ENCODE data around the gene EIF5B. TPM values are rescaled to one million over a fixed set of nuclear protein-coding genes. Genes with fewer than 3 reads are reported as not detected.

The EIF5B gene
- total and polyA plus RNA-seq, 2 experiments from 2014 or later = 34.2 to 108 TPM

DNA sequence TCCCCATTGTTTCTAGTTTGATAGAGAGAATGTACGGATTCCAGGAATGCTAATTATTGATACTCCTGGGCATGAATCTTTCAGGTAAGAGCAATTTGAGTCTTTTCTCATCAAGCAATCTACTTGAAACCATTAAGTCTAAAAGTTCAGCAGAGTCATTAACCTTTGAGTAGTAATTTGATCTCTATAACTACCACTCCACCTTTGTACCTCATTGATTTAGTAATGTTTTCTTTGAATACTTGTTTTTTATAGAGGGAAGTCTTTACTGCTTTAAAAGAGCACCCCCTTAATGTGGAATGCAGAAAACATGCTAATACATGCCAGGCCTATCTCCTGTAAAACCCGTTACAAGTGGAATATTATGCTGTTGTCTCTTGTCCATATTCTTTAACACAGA, 45.0 kb downstream of the EIF5B start:
- H3K36me3 Mint-ChIP-seq (ENCODE audit: low read depth) = peaks cover 69% of the 10 kb centered on the region
- Histone ChIP-seq H3K27ac (ENCODE audit: low read depth) (no peak overlapping the region), H3K9me2 (ENCODE audit: insufficient read depth) (no peaks in the 10 kb centered on the region), H3K27me3 (ENCODE audit: insufficient read depth) (no peaks in the 10 kb centered on the region), H4K20me1 (replicated peaks; ENCODE audit: insufficient read depth) (no peaks in the 10 kb centered on the region), H3K79me2 (replicated peaks; ENCODE audit: insufficient read depth) (0 out of 2 replicates have a peak, but pooled peaks cover 8% of the 10 kb centered on the region), H3K4me3 (no peak overlapping the region), H3K36me3 (ENCODE audit: insufficient read depth) (peaks cover 8% of the 10 kb centered on the region; the same call in 1 of the 2 replicates), H3K4me1 (ENCODE audit: insufficient read depth) (peaks cover 4% of the 10 kb centered on the region; the same call in 1 of the 2 replicates), H3K4me2 (no peak overlapping the region), H2AFZ (no peak overlapping the region), H3F3A (replicated peaks; ENCODE audit: low read depth) (no peaks in the 10 kb centered on the region)
- H3K9me3 Mint-ChIP-seq = no peaks in the 10 kb centered on the region
- TF ChIP-seq, protein P1, sequence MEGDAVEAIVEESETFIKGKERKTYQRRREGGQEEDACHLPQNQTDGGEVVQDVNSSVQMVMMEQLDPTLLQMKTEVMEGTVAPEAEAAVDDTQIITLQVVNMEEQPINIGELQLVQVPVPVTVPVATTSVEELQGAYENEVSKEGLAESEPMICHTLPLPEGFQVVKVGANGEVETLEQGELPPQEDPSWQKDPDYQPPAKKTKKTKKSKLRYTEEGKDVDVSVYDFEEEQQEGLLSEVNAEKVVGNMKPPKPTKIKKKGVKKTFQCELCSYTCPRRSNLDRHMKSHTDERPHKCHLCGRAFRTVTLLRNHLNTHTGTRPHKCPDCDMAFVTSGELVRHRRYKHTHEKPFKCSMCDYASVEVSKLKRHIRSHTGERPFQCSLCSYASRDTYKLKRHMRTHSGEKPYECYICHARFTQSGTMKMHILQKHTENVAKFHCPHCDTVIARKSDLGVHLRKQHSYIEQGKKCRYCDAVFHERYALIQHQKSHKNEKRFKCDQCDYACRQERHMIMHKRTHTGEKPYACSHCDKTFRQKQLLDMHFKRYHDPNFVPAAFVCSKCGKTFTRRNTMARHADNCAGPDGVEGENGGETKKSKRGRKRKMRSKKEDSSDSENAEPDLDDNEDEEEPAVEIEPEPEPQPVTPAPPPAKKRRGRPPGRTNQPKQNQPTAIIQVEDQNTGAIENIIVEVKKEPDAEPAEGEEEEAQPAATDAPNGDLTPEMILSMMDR (conservative IDR thresholded peaks at IDR 0.05; ENCODE audit: low read depth in 2 of 2) = no peak
- no peak for TF ChIP-seq EZH2 (IDR thresholded peaks at IDR 0.05; ENCODE audit: low read depth, unreplicated experiment)
- TF ChIP-seq JUNB (IDR thresholded peaks at IDR 0.05; ENCODE audit: unreplicated experiment) = no peak
- no peak for TF ChIP-seq CREB1 (CRISPR knock-in tag; IDR thresholded peaks at IDR 0.05; ENCODE audit: low read depth)
- TF ChIP-seq, protein P2, sequence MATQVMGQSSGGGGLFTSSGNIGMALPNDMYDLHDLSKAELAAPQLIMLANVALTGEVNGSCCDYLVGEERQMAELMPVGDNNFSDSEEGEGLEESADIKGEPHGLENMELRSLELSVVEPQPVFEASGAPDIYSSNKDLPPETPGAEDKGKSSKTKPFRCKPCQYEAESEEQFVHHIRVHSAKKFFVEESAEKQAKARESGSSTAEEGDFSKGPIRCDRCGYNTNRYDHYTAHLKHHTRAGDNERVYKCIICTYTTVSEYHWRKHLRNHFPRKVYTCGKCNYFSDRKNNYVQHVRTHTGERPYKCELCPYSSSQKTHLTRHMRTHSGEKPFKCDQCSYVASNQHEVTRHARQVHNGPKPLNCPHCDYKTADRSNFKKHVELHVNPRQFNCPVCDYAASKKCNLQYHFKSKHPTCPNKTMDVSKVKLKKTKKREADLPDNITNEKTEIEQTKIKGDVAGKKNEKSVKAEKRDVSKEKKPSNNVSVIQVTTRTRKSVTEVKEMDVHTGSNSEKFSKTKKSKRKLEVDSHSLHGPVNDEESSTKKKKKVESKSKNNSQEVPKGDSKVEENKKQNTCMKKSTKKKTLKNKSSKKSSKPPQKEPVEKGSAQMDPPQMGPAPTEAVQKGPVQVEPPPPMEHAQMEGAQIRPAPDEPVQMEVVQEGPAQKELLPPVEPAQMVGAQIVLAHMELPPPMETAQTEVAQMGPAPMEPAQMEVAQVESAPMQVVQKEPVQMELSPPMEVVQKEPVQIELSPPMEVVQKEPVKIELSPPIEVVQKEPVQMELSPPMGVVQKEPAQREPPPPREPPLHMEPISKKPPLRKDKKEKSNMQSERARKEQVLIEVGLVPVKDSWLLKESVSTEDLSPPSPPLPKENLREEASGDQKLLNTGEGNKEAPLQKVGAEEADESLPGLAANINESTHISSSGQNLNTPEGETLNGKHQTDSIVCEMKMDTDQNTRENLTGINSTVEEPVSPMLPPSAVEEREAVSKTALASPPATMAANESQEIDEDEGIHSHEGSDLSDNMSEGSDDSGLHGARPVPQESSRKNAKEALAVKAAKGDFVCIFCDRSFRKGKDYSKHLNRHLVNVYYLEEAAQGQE (IDR thresholded peaks at IDR 0.05; ENCODE audit: unreplicated experiment) = no peak
- TF ChIP-seq, protein P3, sequence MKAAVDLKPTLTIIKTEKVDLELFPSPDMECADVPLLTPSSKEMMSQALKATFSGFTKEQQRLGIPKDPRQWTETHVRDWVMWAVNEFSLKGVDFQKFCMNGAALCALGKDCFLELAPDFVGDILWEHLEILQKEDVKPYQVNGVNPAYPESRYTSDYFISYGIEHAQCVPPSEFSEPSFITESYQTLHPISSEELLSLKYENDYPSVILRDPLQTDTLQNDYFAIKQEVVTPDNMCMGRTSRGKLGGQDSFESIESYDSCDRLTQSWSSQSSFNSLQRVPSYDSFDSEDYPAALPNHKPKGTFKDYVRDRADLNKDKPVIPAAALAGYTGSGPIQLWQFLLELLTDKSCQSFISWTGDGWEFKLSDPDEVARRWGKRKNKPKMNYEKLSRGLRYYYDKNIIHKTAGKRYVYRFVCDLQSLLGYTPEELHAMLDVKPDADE (IDR thresholded peaks at IDR 0.05) = no peak
- TF ChIP-seq ZNF331 (CRISPR knock-in tag; IDR thresholded peaks at IDR 0.05; ENCODE audit: low read depth) = no peak
- TF ChIP-seq NANOG (IDR thresholded peaks at IDR 0.05; ENCODE audit: borderline replicate concordance) = no peak
- TF ChIP-seq, protein P4, sequence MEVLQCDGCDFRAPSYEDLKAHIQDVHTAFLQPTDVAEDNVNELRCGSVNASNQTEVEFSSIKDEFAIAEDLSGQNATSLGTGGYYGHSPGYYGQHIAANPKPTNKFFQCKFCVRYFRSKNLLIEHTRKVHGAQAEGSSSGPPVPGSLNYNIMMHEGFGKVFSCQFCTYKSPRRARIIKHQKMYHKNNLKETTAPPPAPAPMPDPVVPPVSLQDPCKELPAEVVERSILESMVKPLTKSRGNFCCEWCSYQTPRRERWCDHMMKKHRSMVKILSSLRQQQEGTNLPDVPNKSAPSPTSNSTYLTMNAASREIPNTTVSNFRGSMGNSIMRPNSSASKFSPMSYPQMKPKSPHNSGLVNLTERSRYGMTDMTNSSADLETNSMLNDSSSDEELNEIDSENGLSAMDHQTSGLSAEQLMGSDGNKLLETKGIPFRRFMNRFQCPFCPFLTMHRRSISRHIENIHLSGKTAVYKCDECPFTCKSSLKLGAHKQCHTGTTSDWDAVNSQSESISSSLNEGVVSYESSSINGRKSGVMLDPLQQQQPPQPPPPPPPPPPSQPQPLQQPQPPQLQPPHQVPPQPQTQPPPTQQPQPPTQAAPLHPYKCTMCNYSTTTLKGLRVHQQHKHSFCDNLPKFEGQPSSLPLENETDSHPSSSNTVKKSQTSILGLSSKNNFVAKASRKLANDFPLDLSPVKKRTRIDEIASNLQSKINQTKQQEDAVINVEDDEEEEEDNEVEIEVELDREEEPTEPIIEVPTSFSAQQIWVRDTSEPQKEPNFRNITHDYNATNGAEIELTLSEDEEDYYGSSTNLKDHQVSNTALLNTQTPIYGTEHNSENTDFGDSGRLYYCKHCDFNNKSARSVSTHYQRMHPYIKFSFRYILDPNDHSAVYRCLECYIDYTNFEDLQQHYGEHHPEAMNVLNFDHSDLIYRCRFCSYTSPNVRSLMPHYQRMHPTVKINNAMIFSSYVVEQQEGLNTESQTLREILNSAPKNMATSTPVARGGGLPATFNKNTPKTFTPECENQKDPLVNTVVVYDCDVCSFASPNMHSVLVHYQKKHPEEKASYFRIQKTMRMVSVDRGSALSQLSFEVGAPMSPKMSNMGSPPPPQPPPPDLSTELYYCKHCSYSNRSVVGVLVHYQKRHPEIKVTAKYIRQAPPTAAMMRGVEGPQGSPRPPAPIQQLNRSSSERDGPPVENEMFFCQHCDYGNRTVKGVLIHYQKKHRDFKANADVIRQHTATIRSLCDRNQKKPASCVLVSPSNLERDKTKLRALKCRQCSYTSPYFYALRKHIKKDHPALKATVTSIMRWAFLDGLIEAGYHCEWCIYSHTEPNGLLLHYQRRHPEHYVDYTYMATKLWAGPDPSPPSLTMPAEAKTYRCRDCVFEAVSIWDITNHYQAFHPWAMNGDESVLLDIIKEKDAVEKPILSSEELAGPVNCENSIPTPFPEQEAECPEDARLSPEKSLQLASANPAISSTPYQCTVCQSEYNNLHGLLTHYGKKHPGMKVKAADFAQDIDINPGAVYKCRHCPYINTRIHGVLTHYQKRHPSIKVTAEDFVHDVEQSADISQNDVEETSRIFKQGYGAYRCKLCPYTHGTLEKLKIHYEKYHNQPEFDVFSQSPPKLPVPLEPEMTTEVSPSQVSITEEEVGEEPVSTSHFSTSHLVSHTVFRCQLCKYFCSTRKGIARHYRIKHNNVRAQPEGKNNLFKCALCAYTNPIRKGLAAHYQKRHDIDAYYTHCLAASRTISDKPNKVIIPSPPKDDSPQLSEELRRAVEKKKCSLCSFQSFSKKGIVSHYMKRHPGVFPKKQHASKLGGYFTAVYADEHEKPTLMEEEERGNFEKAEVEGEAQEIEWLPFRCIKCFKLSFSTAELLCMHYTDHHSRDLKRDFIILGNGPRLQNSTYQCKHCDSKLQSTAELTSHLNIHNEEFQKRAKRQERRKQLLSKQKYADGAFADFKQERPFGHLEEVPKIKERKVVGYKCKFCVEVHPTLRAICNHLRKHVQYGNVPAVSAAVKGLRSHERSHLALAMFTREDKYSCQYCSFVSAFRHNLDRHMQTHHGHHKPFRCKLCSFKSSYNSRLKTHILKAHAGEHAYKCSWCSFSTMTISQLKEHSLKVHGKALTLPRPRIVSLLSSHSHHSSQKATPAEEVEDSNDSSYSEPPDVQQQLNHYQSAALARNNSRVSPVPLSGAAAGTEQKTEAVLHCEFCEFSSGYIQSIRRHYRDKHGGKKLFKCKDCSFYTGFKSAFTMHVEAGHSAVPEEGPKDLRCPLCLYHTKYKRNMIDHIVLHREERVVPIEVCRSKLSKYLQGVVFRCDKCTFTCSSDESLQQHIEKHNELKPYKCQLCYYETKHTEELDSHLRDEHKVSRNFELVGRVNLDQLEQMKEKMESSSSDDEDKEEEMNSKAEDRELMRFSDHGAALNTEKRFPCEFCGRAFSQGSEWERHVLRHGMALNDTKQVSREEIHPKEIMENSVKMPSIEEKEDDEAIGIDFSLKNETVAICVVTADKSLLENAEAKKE (CRISPR knock-in tag; IDR thresholded peaks at IDR 0.05) = no peak
- TF ChIP-seq EZH2phosphoT487 (IDR thresholded peaks at IDR 0.05; ENCODE audit: unreplicated experiment) = no peak
- no peak for TF ChIP-seq STAT1 (IDR thresholded peaks at IDR 0.05; ENCODE audit: unreplicated experiment)
- no peak for TF ChIP-seq ZNF114 (CRISPR knock-in tag; IDR thresholded peaks at IDR 0.05)
- TF ChIP-seq POLR2AphosphoS5 (IDR thresholded peaks at IDR 0.05; ENCODE audit: low read depth) = no peak
- H3K27me3 Mint-ChIP-seq (ENCODE audit: insufficient read depth, low read depth, poor library complexity) = peaks cover 2% of the 10 kb centered on the region
- H3K4me3 Mint-ChIP-seq = no peak overlapping the region
- no peak for ATAC-seq
- H3K27ac Mint-ChIP-seq = peak overlapping the region; percentile 57; the same call in 1 of the 2 replicates
- no peak for DNase-seq (ENCODE audit: low spot score)
- H3K4me1 Mint-ChIP-seq = peaks cover 8% of the 10 kb centered on the region; the same call in 2 of the 3 replicates
